ENCODE data around the gene MTURN. TPM values are rescaled to one million over a fixed set of nuclear protein-coding genes. Genes with fewer than 3 reads are reported as not detected.

The MTURN gene
- total RNA-seq, 1 experiment from 2014 or later, result 1.1 TPM

DNA sequence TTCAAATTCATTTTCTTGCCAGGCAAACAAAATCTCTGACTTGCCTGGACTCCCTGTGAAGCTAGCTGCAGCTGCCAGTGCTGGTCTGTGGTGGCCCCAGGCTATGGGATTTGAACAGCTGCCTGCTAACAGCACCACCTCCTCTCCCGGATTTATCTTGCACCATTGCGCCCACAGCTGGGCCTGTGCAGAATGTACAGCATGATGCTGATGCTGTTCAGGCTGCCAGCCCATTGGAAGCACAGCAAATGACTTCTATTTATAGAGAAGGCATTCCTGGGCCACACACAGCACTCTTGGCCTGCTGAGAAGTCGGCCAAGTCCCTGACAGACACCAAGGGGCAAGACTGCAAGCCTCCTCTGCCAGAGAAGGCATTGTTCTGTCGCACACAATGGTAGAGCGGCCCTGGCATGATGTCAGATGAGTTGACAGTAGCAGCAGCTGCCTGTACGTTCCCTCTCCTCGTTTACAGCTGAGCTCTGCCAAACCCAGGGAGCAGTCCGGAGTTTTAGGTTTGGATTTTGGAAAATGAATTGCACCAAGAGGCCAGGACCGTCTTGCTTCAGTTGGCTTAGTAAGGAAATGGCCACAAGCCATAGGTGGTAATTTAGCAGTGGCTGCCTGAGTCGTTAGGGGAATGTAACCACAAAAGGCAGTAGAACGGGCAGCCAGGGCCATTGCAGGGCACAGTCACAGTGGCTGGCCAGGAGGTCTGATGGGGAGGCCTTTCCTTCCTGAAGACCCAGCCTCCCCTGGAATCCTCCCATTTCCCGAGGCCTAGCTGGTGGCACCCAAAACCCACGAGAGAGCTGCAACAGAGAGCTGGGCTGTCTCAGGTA lies 38.5 kb downstream of the MTURN start:
- DNase-seq, result no peak
- Histone ChIP-seq H3K36me3 (replicated peaks; ENCODE audit: control insufficient read depth, insufficient read depth, low read length) (no peaks in the 10 kb centered on the region), H3K27me3 (ENCODE audit: control insufficient read depth, insufficient read depth, low read length) (peaks cover 6% of the 10 kb centered on the region), H3K4me3 (ENCODE audit: insufficient read depth, low read depth, low read length) (no peak overlapping the region)

DNA sequence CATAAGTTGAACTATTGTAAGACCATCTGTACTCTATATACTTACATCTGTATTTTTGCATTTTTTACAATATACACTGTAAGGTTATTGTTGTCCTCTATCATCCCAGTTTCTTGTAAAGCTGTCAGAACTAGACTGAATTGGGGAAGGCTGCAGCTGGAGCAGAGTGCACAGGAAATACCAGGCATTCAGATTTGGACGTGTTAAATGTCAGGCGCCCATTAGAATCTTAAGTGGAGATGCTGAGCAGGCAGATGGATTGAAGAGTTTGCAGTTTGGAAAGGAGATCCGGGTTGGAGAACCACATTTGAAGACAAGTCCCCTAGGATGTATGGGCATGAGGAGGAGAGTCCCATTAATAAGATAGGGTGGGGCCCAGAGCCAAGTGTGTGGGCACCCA lies 40.4 kb downstream of the MTURN start:
- Histone ChIP-seq H3K4me3 (ENCODE audit: insufficient read depth, low read depth, low read length) (no peak overlapping the region), H3K36me3 (replicated peaks; ENCODE audit: control insufficient read depth, insufficient read depth, low read length) (no peaks in the 10 kb centered on the region), H3K27me3 (ENCODE audit: control insufficient read depth, insufficient read depth, low read length) (peaks cover 2% of the 10 kb centered on the region; the same call in 1 of the 2 replicates)
- no peak for DNase-seq

DNA sequence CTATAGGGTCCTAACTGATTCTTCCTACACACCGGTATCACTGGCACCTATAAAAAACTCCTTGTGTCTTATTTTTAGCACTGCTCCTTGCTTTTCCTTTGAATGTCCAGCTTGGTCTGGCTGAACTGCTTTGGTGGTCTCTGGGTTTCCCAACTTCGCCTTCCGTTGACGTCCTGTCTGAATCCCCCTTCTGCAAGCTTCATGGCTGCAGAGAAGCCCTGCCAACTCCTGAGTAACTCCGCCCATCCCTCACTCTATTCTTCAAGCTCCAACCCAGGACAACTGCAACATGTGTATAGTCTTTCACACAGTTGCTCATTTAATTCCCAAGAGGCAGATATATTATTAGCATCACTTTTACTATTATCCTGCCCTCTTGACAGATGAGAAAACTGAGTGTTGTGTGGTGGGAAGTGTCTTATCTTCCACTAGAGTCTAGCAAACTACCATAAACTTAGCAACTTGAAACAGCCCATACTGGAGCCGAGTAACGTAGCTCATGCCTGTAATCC lies 40.9 kb downstream of the MTURN start:
- Histone ChIP-seq H3K36me3 (replicated peaks; ENCODE audit: control insufficient read depth, insufficient read depth, low read length) (no peaks in the 10 kb centered on the region), H3K27me3 (ENCODE audit: control insufficient read depth, insufficient read depth, low read length) (peaks cover 2% of the 10 kb centered on the region; the same call in 1 of the 2 replicates), H3K4me3 (ENCODE audit: insufficient read depth, low read depth, low read length) (no peak overlapping the region)
- no peak for DNase-seq

DNA sequence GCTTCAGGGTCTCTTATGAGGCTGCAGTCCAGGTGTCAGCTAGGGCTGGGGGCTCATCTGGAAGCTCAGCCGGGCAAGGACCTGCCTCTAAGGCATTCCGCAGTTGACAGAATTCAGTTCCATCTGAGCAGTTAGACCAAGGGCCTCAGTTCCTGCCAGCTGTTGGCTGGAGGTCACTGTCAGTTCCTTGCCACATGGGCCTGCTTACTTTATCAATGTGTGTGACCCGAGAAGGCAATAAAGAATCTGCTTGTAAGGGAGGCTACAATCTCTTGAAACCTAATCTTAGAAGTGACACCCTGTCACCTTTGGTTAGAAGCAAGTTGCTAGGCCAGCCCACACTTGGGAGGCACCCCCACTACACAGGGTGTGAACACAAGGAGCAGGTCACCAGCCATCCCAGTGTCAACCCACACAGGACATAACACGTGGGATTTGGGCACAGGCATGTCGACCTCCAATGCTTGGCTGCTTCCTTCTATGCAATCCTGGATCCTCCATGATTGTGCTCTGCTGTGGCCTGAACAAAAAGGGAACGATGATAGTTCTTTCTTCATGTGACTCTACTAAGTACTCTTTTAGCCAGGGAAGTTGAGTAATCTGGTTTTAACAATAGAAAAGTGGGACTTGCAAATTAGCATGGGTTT lies 41.8 kb downstream of the MTURN start:
- Histone ChIP-seq H3K36me3 (replicated peaks; ENCODE audit: control insufficient read depth, insufficient read depth, low read length) (no peaks in the 10 kb centered on the region), H3K27me3 (ENCODE audit: control insufficient read depth, insufficient read depth, low read length) (no peaks in the 10 kb centered on the region), H3K4me3 (ENCODE audit: insufficient read depth, low read depth, low read length) (no peak overlapping the region)
- DNase-seq, result no peak

DNA sequence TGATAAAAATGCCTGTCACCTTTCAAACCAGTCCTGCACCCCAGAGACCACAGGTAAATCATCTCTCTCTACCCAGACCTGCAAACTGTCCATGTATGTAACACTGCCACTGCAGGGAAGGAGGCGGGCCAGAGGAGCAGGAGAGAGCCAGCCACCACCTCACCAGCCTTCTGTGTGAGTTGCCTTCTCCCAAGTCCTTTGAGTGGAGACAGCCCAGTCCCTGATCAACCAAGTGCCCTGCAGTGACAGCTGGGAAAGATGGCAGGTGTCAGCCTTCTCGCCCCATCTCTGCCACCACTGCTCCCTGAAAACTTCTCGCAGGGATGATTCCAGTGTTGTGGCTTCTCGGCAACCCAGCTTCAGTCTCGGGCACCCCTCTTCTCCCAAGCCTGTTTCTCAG lies 42.4 kb downstream of the MTURN start:
- Histone ChIP-seq H3K4me3 (ENCODE audit: insufficient read depth, low read depth, low read length) (no peak overlapping the region), H3K27me3 (ENCODE audit: control insufficient read depth, insufficient read depth, low read length) (no peaks in the 10 kb centered on the region)

DNA sequence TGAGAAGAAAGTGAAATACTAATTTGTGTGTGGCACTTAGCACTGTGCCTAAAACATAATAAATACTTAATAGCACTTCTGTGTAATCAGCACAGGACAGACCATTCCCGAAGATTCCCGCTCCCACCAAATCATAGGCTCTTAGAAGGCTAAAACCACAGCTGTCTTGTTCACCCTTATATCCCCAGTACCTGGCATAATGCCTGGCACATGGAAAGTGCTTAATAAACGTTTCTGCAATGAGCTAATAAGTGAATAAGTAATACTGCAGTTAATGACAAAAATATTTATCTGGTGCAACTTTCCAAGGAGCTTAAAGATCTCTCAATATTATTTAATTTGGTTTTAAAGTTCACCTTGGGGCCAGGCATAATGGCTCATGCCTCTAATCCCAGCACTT lies 43.2 kb downstream of the MTURN start:
- H3K36me3 ChIP-seq (replicated peaks; ENCODE audit: control insufficient read depth, insufficient read depth, low read length), result no peaks in the 10 kb centered on the region
- DNase-seq, result no peak
- H3K27me3 ChIP-seq (ENCODE audit: control insufficient read depth, insufficient read depth, low read length), result no peaks in the 10 kb centered on the region
- no peak overlapping the region for H3K4me3 ChIP-seq (ENCODE audit: insufficient read depth, low read depth, low read length)

More for the DNA sequence above, 42.4 kb downstream of the MTURN start:
- no peaks in the 10 kb centered on the region for H3K36me3 ChIP-seq (replicated peaks; ENCODE audit: control insufficient read depth, insufficient read depth, low read length)
- DNase-seq, result no peak

DNA sequence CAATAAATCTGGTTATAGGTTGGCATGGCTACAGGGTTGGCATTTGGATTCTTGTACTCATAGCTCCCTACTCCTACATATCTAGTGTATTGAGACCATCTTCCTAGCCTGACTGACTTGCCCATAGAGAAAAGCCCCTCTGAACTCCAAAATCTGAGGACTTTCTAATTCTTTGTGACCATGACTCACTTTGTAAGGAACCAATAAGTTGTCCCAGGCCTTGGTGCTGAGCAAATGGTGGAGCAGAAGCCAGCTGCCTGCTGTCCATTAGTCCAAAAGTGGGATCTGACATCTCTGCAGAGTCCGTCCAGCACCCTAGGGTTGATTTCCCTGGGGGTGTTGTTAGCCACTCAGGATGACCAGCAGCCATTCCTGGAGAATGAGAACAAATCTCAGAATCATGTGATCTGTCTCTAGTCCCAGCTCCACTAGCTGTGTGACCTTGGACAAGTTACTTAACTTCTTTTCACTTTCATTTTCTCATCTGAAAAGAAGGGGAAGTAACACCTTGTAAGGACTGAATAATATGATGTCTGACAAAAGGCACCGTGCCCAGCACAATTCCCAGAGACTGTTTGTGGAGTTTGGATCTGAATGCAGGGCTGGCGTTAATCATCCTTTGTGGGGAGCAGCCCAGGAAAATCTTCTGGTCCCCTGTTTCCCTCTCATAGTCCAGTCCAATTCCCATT lies 44.1 kb downstream of the MTURN start:
- Histone ChIP-seq H3K27me3 (ENCODE audit: control insufficient read depth, insufficient read depth, low read length) (no peaks in the 10 kb centered on the region), H3K4me3 (ENCODE audit: insufficient read depth, low read depth, low read length) (no peak overlapping the region), H3K36me3 (replicated peaks; ENCODE audit: control insufficient read depth, insufficient read depth, low read length) (no peaks in the 10 kb centered on the region)
- DNase-seq, result no peak

DNA sequence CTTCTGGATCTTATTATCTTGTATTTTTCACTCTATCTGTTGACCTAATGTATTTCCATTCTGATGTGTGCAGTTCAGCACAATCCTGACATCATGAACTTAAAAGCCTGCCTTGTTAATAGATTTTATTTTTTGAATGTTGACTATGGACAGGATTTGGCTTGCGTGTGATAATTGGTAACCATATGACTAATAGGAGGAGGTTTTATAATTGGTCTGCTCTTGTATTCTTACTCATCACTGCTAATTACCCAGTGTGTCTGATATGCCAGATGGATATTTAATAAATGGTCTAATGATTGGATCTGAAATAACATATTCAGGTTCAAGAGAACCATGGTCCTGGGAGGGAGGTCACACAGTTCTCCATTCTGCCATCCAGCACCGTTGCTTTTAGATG lies 45.9 kb downstream of the MTURN start:
- Histone ChIP-seq H3K27me3 (ENCODE audit: control insufficient read depth, insufficient read depth, low read length) (no peaks in the 10 kb centered on the region), H3K4me3 (ENCODE audit: insufficient read depth, low read depth, low read length) (no peak overlapping the region), H3K36me3 (replicated peaks; ENCODE audit: control insufficient read depth, insufficient read depth, low read length) (no peaks in the 10 kb centered on the region)
- DNase-seq, result no peak

DNA sequence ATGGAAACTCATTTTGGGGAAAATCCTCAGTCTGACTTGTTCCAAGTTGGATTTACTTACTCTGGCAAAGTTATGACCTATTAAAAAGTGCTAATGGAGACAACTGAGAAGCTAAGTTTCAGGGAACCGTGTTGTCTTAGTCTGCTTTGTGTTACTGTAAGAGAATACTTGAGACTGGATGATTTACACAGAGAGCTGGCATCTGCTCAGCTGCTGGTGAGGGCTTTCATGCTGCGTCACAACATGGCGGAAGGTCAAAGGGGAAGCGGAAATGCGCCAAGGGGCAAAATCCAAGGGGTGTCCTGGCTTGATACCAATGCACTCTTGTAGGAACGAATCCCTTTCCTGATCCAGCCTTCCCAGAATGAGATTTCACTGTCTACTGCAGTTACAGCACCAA lies 46.4 kb downstream of the MTURN start:
- no peaks in the 10 kb centered on the region for H3K27me3 ChIP-seq (ENCODE audit: control insufficient read depth, insufficient read depth, low read length)
- H3K36me3 ChIP-seq (replicated peaks; ENCODE audit: control insufficient read depth, insufficient read depth, low read length), result no peaks in the 10 kb centered on the region
- no peak for DNase-seq
- H3K4me3 ChIP-seq (ENCODE audit: insufficient read depth, low read depth, low read length), result no peak overlapping the region

DNA sequence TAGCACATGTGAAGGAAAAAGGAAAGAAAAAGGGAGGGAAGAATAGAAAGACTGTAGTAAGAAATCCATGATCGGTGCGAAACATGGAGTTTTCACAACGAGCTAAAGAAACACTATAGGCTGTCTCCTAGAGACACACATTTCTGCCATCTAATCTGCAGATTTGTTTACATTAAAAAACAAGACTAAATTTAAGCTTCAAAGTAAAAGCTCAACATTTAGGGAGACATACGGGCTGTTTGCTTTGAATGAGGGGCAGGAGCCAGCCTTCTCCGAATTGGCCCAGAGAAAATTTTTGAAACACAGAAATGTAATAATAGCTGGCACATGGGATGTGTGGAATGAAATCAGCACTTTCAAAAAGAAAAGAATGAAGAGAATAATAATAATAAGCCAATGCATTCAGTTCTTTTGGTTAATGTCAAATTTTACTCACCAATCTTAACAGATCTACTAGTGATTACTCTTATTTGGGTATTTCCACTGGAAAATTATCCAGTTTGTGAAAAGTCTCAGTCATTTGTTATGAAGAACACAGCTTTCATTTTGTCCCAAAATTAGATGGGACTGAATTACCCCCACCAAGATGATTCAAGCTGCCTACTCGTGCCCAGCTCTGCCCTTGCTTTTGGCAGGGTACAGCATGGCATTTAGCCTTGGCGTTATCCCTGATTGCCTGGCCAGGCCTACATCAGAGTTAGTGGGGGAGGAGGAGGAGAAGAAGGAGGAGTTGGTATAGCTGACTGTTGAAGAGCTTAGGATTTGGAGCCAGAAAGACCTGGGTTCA lies 47.1 kb downstream of the MTURN start:
- no peaks in the 10 kb centered on the region for H3K36me3 ChIP-seq (replicated peaks; ENCODE audit: control insufficient read depth, insufficient read depth, low read length)
- H3K27me3 ChIP-seq (ENCODE audit: control insufficient read depth, insufficient read depth, low read length), result no peaks in the 10 kb centered on the region
- DNase-seq, result no peak
- H3K4me3 ChIP-seq (ENCODE audit: insufficient read depth, low read depth, low read length), result no peak overlapping the region

DNA sequence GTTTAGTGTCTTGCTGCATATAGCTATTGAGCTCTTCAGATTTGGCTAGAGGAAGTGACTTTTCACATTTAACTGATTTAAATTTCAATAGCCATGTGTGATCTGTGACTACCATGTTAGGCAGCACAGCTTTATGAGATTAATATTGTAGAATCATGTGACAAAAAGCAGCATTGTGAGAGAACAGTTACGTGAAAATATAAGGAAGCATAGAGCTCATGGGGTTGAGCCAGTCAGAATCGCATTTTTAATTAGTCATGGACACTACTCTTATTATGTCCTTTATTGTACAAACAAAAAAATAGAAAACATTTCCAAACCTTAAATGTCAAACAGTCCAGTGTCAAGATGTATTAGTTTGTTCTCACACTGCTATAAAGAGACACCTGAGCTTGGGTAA lies 48.0 kb downstream of the MTURN start:
- Histone ChIP-seq H3K4me3 (ENCODE audit: insufficient read depth, low read depth, low read length) (no peak overlapping the region), H3K27me3 (ENCODE audit: control insufficient read depth, insufficient read depth, low read length) (no peaks in the 10 kb centered on the region), H3K36me3 (replicated peaks; ENCODE audit: control insufficient read depth, insufficient read depth, low read length) (no peaks in the 10 kb centered on the region)
- no peak for DNase-seq

DNA sequence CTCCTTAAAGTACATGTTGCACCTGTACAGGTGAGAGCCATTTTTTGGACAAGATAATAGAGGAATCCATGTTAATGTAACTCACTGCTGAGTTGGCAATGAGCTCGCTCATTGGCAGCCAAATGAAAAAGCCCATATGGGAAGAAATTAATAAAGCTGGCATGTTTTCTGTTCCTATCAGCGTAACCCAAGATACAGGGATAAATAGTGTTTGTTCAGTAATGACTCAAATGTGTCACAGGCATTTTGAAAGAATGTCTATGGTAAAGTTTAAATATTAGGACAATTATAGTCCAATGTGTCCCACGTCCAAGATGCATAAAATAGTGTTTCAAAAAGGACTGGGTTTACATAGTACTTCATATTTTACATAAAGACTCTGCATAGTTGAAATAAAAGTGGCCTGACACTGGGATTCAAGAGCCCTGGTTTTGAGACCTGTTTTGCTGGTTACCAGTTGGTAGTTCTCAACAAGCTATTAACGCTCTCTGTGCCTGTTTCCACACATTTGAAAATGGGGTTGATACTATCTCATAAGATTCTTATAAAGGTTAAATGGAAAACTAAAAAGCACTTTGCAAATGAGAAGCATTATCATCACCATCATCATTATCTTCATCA lies 49.1 kb downstream of the MTURN start:
- Histone ChIP-seq H3K27me3 (ENCODE audit: control insufficient read depth, insufficient read depth, low read length) (no peaks in the 10 kb centered on the region), H3K36me3 (replicated peaks; ENCODE audit: control insufficient read depth, insufficient read depth, low read length) (no peaks in the 10 kb centered on the region), H3K4me3 (ENCODE audit: insufficient read depth, low read depth, low read length) (no peak overlapping the region)
- no peak for DNase-seq

DNA sequence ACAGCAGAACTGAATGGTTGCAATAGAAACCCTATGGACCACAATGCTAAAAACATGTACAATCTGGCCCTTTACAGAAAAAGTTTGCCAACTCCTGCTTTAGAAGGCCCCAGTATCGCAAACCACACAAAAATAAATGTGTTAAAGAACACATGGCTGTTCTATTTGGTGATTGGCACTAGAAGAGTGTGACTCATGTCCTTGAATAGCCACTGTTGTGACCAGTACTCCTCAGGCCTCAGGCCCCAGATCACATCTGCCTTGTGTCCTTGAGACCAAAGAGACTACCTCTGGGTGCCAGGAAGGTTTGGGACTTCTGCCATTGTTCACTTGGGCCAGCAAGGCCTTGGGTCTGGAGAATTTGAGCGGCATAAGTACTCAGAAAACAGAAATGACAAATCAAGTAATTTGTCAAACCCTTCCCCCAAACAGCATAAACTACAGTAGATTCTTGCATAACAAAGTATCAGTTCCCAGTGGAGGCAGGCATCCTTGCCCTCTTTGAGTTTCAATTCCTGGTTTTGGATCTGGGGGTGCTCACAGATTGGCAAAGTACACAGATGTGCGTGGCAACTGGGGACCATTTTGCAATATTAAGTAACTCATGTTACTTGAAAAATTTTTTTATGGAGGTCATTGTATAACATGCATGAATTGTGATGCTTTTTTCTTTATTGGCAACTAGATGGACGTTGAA lies 50.2 kb downstream of the MTURN start:
- H3K27me3 ChIP-seq (ENCODE audit: control insufficient read depth, insufficient read depth, low read length), result no peaks in the 10 kb centered on the region
- no peaks in the 10 kb centered on the region for H3K36me3 ChIP-seq (replicated peaks; ENCODE audit: control insufficient read depth, insufficient read depth, low read length)
- no peak for DNase-seq
- no peak overlapping the region for H3K4me3 ChIP-seq (ENCODE audit: insufficient read depth, low read depth, low read length)
